ENCODE data around the gene TMED3.
"Not testable (repeated sequence)": the region's sequence is repeated elsewhere in the genome, so short reads cannot be mapped to it uniquely, and the experiment has no call there.

Gene TMED3

GRCh38 chr15:79315623-79316328 lies 4.9 kb downstream of the TMED3 start:
- Histone ChIP-seq H3K27ac (no peak overlapping the region), H3K9me3 (peaks cover 4% of the 10 kb centered on the region; the same call in 1 of the 2 replicates), H3K4me2 (no peak overlapping the region), H3K4me3 (no peak overlapping the region), H4K20me1 (peaks cover 76% of the 10 kb centered on the region), H3K27me3 (no peaks in the 10 kb centered on the region), H3K4me1 (peaks cover 35% of the 10 kb centered on the region), H3K9ac (no peak overlapping the region), H3K36me3 (peaks cover 85% of the 10 kb centered on the region)
- no peak for TF ChIP-seq Cebpa-rat (IDR thresholded peaks at IDR 0.05)

- peaks cover 96% of the 10 kb centered on the region for H3K36me3 ChIP-seq
- no peak for TF ChIP-seq Cebpa-rat (IDR thresholded peaks at IDR 0.05)
Measured at GRCh38 chr15:79316864-79317263, 6.0 kb downstream of the TMED3 start.

GRCh38 chr15:79319973-79320372 lies 9.1 kb downstream of the TMED3 start:
- not testable (repeated sequence) for H3K9ac ChIP-seq, H3K27ac ChIP-seq, H3K4me3 ChIP-seq, H3K4me2 ChIP-seq, H3K27me3 ChIP-seq, H3K4me1 ChIP-seq, H3K9me3 ChIP-seq
- Histone ChIP-seq H4K20me1 (peaks cover 89% of the 10 kb centered on the region), H3K36me3 (peaks cover 96% of the 10 kb centered on the region)

More at GRCh38 chr15:79316864-79317263, 6.0 kb downstream of the TMED3 start:
- H3K27ac ChIP-seq = no peak overlapping the region
- H3K9ac ChIP-seq = no peak overlapping the region
- H3K4me1 ChIP-seq = peaks cover 31% of the 10 kb centered on the region
- peaks cover 87% of the 10 kb centered on the region for H4K20me1 ChIP-seq
- no peak overlapping the region for H3K4me2 ChIP-seq
- H3K9me3 ChIP-seq = peaks cover 4% of the 10 kb centered on the region; the same call in 1 of the 2 replicates
- H3K4me3 ChIP-seq = no peak overlapping the region
- no peaks in the 10 kb centered on the region for H3K27me3 ChIP-seq

GRCh38 chr15:79321876-79322275 lies 11.0 kb downstream of the TMED3 start:
- peaks cover 96% of the 10 kb centered on the region for H3K36me3 ChIP-seq
- H4K20me1 ChIP-seq = peaks cover 85% of the 10 kb centered on the region
- H3K9ac ChIP-seq = no peak overlapping the region
- no peak overlapping the region for H3K4me3 ChIP-seq
- no peak overlapping the region for H3K4me2 ChIP-seq
- H3K9me3 ChIP-seq = peaks cover 4% of the 10 kb centered on the region; the same call in 1 of the 2 replicates
- no peaks in the 10 kb centered on the region for H3K4me1 ChIP-seq
- no peak for TF ChIP-seq Cebpa-rat (IDR thresholded peaks at IDR 0.05)
- H3K27me3 ChIP-seq = no peaks in the 10 kb centered on the region
- H3K27ac ChIP-seq = no peak overlapping the region

- H3K36me3 ChIP-seq = peaks cover 95% of the 10 kb centered on the region
- no peaks in the 10 kb centered on the region for H3K27me3 ChIP-seq
- H3K4me2 ChIP-seq = no peak overlapping the region
- peaks cover 4% of the 10 kb centered on the region; the same call in 1 of the 2 replicates for H3K9me3 ChIP-seq
- H4K20me1 ChIP-seq = peaks cover 80% of the 10 kb centered on the region
- no peaks in the 10 kb centered on the region for H3K4me1 ChIP-seq
- TF ChIP-seq Cebpa-rat (IDR thresholded peaks at IDR 0.05) = no peak
- H3K27ac ChIP-seq = no peak overlapping the region
- no peak overlapping the region for H3K4me3 ChIP-seq
- no peak overlapping the region for H3K9ac ChIP-seq
Measured at GRCh38 chr15:79322306-79322705, 11.4 kb downstream of the TMED3 start.

- Histone ChIP-seq H3K9ac (no peak overlapping the region), H3K36me3 (peaks cover 89% of the 10 kb centered on the region), H3K27ac (no peak overlapping the region), H3K27me3 (no peaks in the 10 kb centered on the region), H3K4me3 (no peak overlapping the region), H3K4me2 (no peak overlapping the region), H4K20me1 (peaks cover 74% of the 10 kb centered on the region), H3K9me3 (peaks cover 4% of the 10 kb centered on the region; the same call in 1 of the 2 replicates), H3K4me1 (no peaks in the 10 kb centered on the region)
- TF ChIP-seq Cebpa-rat (IDR thresholded peaks at IDR 0.05) = no peak
Measured at GRCh38 chr15:79322945-79323344, 12.0 kb downstream of the TMED3 start.

GRCh38 chr15:79329171-79329611 lies 18.3 kb downstream of the TMED3 start:
- Histone ChIP-seq H3K9me3 (no peaks in the 10 kb centered on the region; the same call in 1 of the 2 replicates), H3K27ac (no peak overlapping the region), H4K20me1 (peaks cover 21% of the 10 kb centered on the region; the same call in 1 of the 2 replicates), H3K4me2 (no peak overlapping the region), H3K36me3 (peaks cover 45% of the 10 kb centered on the region), H3K4me3 (no peak overlapping the region), H3K4me1 (peaks cover 14% of the 10 kb centered on the region), H3K27me3 (no peaks in the 10 kb centered on the region), H3K9ac (no peak overlapping the region)
- TF ChIP-seq Cebpa-rat (IDR thresholded peaks at IDR 0.05) = no peak

- Histone ChIP-seq H3K4me1 (peaks cover 14% of the 10 kb centered on the region), H3K4me2 (peak overlapping the region; percentile 8; the same call in 1 of the 2 replicates), H3K9me3 (no peaks in the 10 kb centered on the region; the same call in 1 of the 2 replicates), H3K27me3 (no peaks in the 10 kb centered on the region), H4K20me1 (no peaks in the 10 kb centered on the region; the same call in 1 of the 2 replicates), H3K27ac (no peak overlapping the region), H3K36me3 (peaks cover 18% of the 10 kb centered on the region), H3K4me3 (no peak overlapping the region), H3K9ac (no peak overlapping the region)
- TF ChIP-seq Cebpa-rat (IDR thresholded peaks at IDR 0.05) = no peak
Measured at GRCh38 chr15:79332824-79333510, 22.1 kb downstream of the TMED3 start.

- TF ChIP-seq Cebpa-rat (IDR thresholded peaks at IDR 0.05) = no peak
- H3K9me3 ChIP-seq = no peaks in the 10 kb centered on the region
- no peak overlapping the region for H3K9ac ChIP-seq
- peaks cover 11% of the 10 kb centered on the region for H3K4me1 ChIP-seq
- H3K4me2 ChIP-seq = no peak overlapping the region
- no peaks in the 10 kb centered on the region for H3K27me3 ChIP-seq
- no peak overlapping the region for H3K27ac ChIP-seq
- H4K20me1 ChIP-seq = no peaks in the 10 kb centered on the region; the same call in 1 of the 2 replicates
- no peaks in the 10 kb centered on the region for H3K36me3 ChIP-seq
- no peak overlapping the region for H3K4me3 ChIP-seq
Measured at GRCh38 chr15:79337591-79337990, 26.7 kb downstream of the TMED3 start.
